IMR-90 (cell line): Measurements from ENCODE around the gene GPAM.

Experiments
- CHD1 ChIP-seq: IDR thresholded peaks from 2 replicates; pipeline ENCODE4 v1.6.1; 2012; ENCODE audit warnings: low read depth, low read length, improper control_type of control experiment
- CTCF ChIP-seq: conservative IDR thresholded peaks from 2 replicates; pipeline ENCODE4 v1.5.1; 2012; ENCODE audit warnings: mild to moderate bottlenecking, low read depth, low read length, improper control_type of control experiment
- ELK1 ChIP-seq: fragments of 150-350 bp; IDR thresholded peaks from 2 replicates; pipeline ENCODE4 v1.6.1; 2016; ENCODE audit warnings: low read depth, mild to moderate bottlenecking, low read length, moderate library complexity, borderline replicate concordance
- FOS ChIP-seq: fragments of 150-350 bp; IDR thresholded peaks from 2 replicates; pipeline ENCODE4 v1.6.1; 2016; ENCODE audit warnings: low read depth, low read length
- MAFK ChIP-seq: IDR thresholded peaks from 2 replicates; pipeline ENCODE4 v1.6.1; 2012; ENCODE audit warnings: low read depth, low read length, improper control_type of control experiment
- MXI1 ChIP-seq: IDR thresholded peaks from 2 replicates; pipeline ENCODE4 v1.6.1; 2012; ENCODE audit warnings: low read depth, mild to moderate bottlenecking, low read length, moderate library complexity, borderline replicate concordance
- POLR2A ChIP-seq: IDR thresholded peaks from 2 replicates; pipeline ENCODE4 v1.6.1; 2012; ENCODE audit warnings: mild to moderate bottlenecking, low read depth, low read length
- RAD21 ChIP-seq: IDR thresholded peaks from 2 replicates; pipeline ENCODE4 v1.6.1; 2012; ENCODE audit warnings: low read length, improper control_type of control experiment
- RCOR1 ChIP-seq: IDR thresholded peaks from 2 replicates; pipeline ENCODE4 v1.6.1; 2012; ENCODE audit warnings: mild to moderate bottlenecking, low read length, improper control_type of control experiment; ENCODE audit not compliant: insufficient replicate concordance
- RFX5 ChIP-seq: IDR thresholded peaks from 2 replicates; pipeline ENCODE4 v1.8.0; 2012; ENCODE audit warnings: low read depth, mild to moderate bottlenecking, low read length, moderate library complexity
- USF2 ChIP-seq: fragments of 150-350 bp; IDR thresholded peaks from 2 replicates; pipeline ENCODE4 v1.6.1; 2017; ENCODE audit warnings: mild to moderate bottlenecking, antibody characterized with exemption, low read length, low read depth

- TF ChIP-seq CTCF (no peak), POLR2A (no peak), RFX5 (no peak), USF2 (no peak), RCOR1 (no peak), FOS (no peak), CHD1 (no peak), RAD21 (no peak), ELK1 (no peak), MXI1 (no peak), MAFK (no peak)
Measured at GRCh38 chr10:112231602-112232400, 48.2 kb upstream of the GPAM start.
